ENCODE data around the gene CIAO2B. TPM values are rescaled to one million over a fixed set of nuclear protein-coding genes. Genes with fewer than 3 reads are reported as not detected.

Gene CIAO2B
- total and polyA plus RNA-seq, 5 donors = 82.8 to 239 (median 103) TPM

Other genes starting within 250 kb of the CIAO2B start
- gene CMTM4, start 237.7 kb downstream of the CIAO2B start, total RNA-seq = 10 to 100 TPM; 13.2 to 15.9 (median 14.6) TPM
- 7.9 TPM for gene CMTM4, start 237.7 kb downstream of the CIAO2B start, polyA plus RNA-seq
- 100 to 1,000 TPM in 1 of 4 donors, 10 to 100 TPM in 3; 73.1 to 110 (median 94.2) TPM for gene DYNC1LI2, start 182.8 kb downstream of the CIAO2B start, total RNA-seq
- gene DYNC1LI2, start 182.8 kb downstream of the CIAO2B start, polyA plus RNA-seq = 42.0 TPM
- gene TERB1, start 132.8 kb downstream of the CIAO2B start, total RNA-seq = under 1 TPM in 1 of 4 donors, not detected in 3; 0.22 TPM
- gene TERB1, start 132.8 kb downstream of the CIAO2B start, polyA plus RNA-seq = not detected
- 10 to 100 TPM; 30.9 to 35.6 (median 32.6) TPM for gene NAE1, start 103.4 kb downstream of the CIAO2B start, total RNA-seq
- gene NAE1, start 103.4 kb downstream of the CIAO2B start, polyA plus RNA-seq = 26.2 TPM
- not detected for gene CA7, start 90.0 kb downstream of the CIAO2B start, total RNA-seq
- not detected for gene CA7, start 90.0 kb downstream of the CIAO2B start, polyA plus RNA-seq
- gene PDP2, start 53.9 kb downstream of the CIAO2B start, total RNA-seq = 1 to 10 TPM; 3.8 to 4.4 (median 4.1) TPM
- gene PDP2, start 53.9 kb downstream of the CIAO2B start, polyA plus RNA-seq = 2.1 TPM
- gene CDH16, start 15.5 kb downstream of the CIAO2B start, total RNA-seq = under 1 TPM; 0.38 to 0.97 (median 0.65) TPM
- gene CDH16, start 15.5 kb downstream of the CIAO2B start, polyA plus RNA-seq = 0.50 TPM
- gene RRAD, start 8.9 kb downstream of the CIAO2B start, total RNA-seq = 100 to 1,000 TPM; 135 to 299 (median 142) TPM
- 375 TPM for gene RRAD, start 8.9 kb downstream of the CIAO2B start, polyA plus RNA-seq
- gene CES2, start 1.1 kb upstream of the CIAO2B start, total RNA-seq = 10 to 100 TPM; 32.4 to 47.6 (median 37.1) TPM
- 46.1 TPM for gene CES2, start 1.1 kb upstream of the CIAO2B start, polyA plus RNA-seq
- 1 to 10 TPM in 2 of 4 donors, under 1 TPM in 2; 0.88 to 1.3 (median 0.98) TPM for gene CES3, start 26.9 kb upstream of the CIAO2B start, total RNA-seq
- 0.48 TPM for gene CES3, start 26.9 kb upstream of the CIAO2B start, polyA plus RNA-seq
- 10 to 100 TPM; 11.1 to 21.5 (median 12.1) TPM for gene CES4A, start 54.2 kb upstream of the CIAO2B start, total RNA-seq
- 10.3 TPM for gene CES4A, start 54.2 kb upstream of the CIAO2B start, polyA plus RNA-seq
- gene CBFB, start 94.7 kb upstream of the CIAO2B start, total RNA-seq = 10 to 100 TPM; 23.7 to 39.3 (median 29.6) TPM
- gene CBFB, start 94.7 kb upstream of the CIAO2B start, polyA plus RNA-seq = 15.7 TPM
- 10 to 100 TPM; 11.4 to 11.8 (median 11.6) TPM for gene PHAF1, start 175.5 kb upstream of the CIAO2B start, total RNA-seq
- gene PHAF1, start 175.5 kb upstream of the CIAO2B start, polyA plus RNA-seq = 7.1 TPM
- 10 to 100 TPM; 17.0 to 19.8 (median 18.7) TPM for gene B3GNT9, start 216.6 kb upstream of the CIAO2B start, total RNA-seq
- gene B3GNT9, start 216.6 kb upstream of the CIAO2B start, polyA plus RNA-seq = 11.7 TPM
- gene TRADD, start 225.5 kb upstream of the CIAO2B start, total RNA-seq = 10 to 100 TPM in 2 of 4 donors, 1 to 10 TPM in 2; 9.0 to 11.1 (median 9.8) TPM
- gene TRADD, start 225.5 kb upstream of the CIAO2B start, polyA plus RNA-seq = 8.7 TPM
- 10 to 100 TPM in 2 of 4 donors, 1 to 10 TPM in 2; 7.7 to 13.9 (median 9.9) TPM for gene FBXL8, start 225.6 kb upstream of the CIAO2B start, total RNA-seq
- 9.8 TPM for gene FBXL8, start 225.6 kb upstream of the CIAO2B start, polyA plus RNA-seq
- 10 to 100 TPM; 29.7 to 92.2 (median 60.3) TPM for gene HSF4, start 230.3 kb upstream of the CIAO2B start, total RNA-seq
- 36.6 TPM for gene HSF4, start 230.3 kb upstream of the CIAO2B start, polyA plus RNA-seq
- gene NOL3, start 236.1 kb upstream of the CIAO2B start, total RNA-seq = 100 to 1,000 TPM in 3 of 4 donors, 10 to 100 TPM in 1; 67.5 to 125 (median 107) TPM
- gene NOL3, start 236.1 kb upstream of the CIAO2B start, polyA plus RNA-seq = 133 TPM
- gene MATCAP1, start 249.6 kb upstream of the CIAO2B start, total RNA-seq = 10 to 100 TPM; 16.2 to 22.9 (median 17.2) TPM
- 14.8 TPM for gene MATCAP1, start 249.6 kb upstream of the CIAO2B start, polyA plus RNA-seq